HG03196 (cell line): ENCODE measurements around the gene LPAR6.
A peak's percentile ranks its signal among the peaks of the same experiment; 100 is the strongest.
"Not testable (repeated sequence)": the region's sequence is repeated elsewhere in the genome, so short reads cannot be mapped to it uniquely, and the experiment has no call there.

Experiments
- ATAC-seq: cut with Tn5 transposase; IDR thresholded peaks from one replicate; pipeline ENCODE4 v1.9.1; 2021; ENCODE audit not compliant: unreplicated experiment

LPAR6 gene

GRCh38 chr13:48412881-48413351 is at the start of gene LPAR6:
LPAR6 (minus strand) TSS chr13:48413113; CDS start chr13:48412423, 690 bp downstream.
- ATAC-seq = no peak

GRCh38 chr13:48457578-48458242 is 44.8 kb upstream of the LPAR6 start:
- ATAC-seq = no peak

- no peak for ATAC-seq
Measured at GRCh38 chr13:48456546-48456945, 43.6 kb upstream of the LPAR6 start.

GRCh38 chr13:48451196-48451595 is 38.3 kb upstream of the LPAR6 start:
- ATAC-seq = not testable (repeated sequence)

GRCh38 chr13:48449656-48450055 is 36.7 kb upstream of the LPAR6 start:
- no peak for ATAC-seq

- no peak for ATAC-seq
Measured at GRCh38 chr13:48448959-48449614, 36.2 kb upstream of the LPAR6 start.

GRCh38 chr13:48448285-48448958 is 35.5 kb upstream of the LPAR6 start:
- ATAC-seq = no peak

- ATAC-seq = no peak
Measured at GRCh38 chr13:48446464-48446863, 33.6 kb upstream of the LPAR6 start.

- ATAC-seq = no peak
Measured at GRCh38 chr13:48443442-48444208, 30.7 kb upstream of the LPAR6 start.

- no peak for ATAC-seq
Measured at GRCh38 chr13:48437371-48437770, 24.5 kb upstream of the LPAR6 start.

GRCh38 chr13:48436661-48437288 is 23.9 kb upstream of the LPAR6 start:
- ATAC-seq = no peak

- no peak for ATAC-seq
Measured at GRCh38 chr13:48434200-48434599, 21.3 kb upstream of the LPAR6 start.

- ATAC-seq = no peak
Measured at GRCh38 chr13:48431987-48432615, 19.2 kb upstream of the LPAR6 start.

- ATAC-seq = no peak
Measured at GRCh38 chr13:48431431-48431830, 18.5 kb upstream of the LPAR6 start.

GRCh38 chr13:48429886-48430285 is 17.0 kb upstream of the LPAR6 start:
- ATAC-seq = peak; percentile 56

GRCh38 chr13:48429036-48429435 is 16.1 kb upstream of the LPAR6 start:
- no peak for ATAC-seq

- ATAC-seq = not testable (repeated sequence)
Measured at GRCh38 chr13:48426755-48427298, 13.9 kb upstream of the LPAR6 start.

- ATAC-seq = no peak
Measured at GRCh38 chr13:48426052-48426451, 13.1 kb upstream of the LPAR6 start.

- no peak for ATAC-seq
Measured at GRCh38 chr13:48424212-48424611, 11.3 kb upstream of the LPAR6 start.

GRCh38 chr13:48422003-48422402 is 9.1 kb upstream of the LPAR6 start:
- ATAC-seq = not testable (repeated sequence)
